ENCODE results near the gene FXYD4.

The FXYD4 gene

DNA sequence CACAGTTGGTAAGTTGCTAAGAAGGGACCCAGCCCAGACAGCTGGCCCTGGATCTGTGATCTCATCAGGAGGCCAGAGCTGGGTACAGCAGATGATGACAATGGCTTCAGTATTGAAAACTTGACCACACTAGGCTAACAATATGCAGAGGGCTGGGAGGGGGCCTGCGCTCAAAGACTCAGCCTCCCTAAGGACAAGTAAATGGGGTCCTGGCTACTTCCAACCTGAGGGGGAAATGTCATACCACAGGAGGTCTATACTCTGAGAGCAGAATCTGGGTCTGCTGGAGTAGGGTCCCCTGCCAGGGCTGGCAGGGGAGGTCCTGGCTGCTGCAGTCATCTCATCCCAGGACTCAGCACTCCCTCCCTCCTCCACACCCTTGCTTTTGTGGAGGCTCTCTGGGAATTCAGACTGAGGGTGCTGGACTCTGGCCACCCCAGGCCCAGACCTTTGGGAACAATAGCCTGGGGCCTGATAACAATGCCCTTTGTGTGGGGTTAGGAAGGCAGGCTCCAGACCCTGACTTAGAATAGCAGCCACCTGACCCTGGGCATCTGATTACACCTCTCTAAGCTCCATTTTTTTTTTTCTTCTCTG, 1.4 kb downstream of the FXYD4 start:
- Histone ChIP-seq H3K36me3 (ENCODE audit: control insufficient read depth, insufficient read depth, low read length) (no peaks in the 10 kb centered on the region), H3K4me3 (replicated peaks; ENCODE audit: low read depth, low read length) (no peak overlapping the region), H3K27me3 (replicated peaks; ENCODE audit: control insufficient read depth, insufficient read depth, low read length) (no peaks in the 10 kb centered on the region; the same call in 1 of the 2 replicates)
- DNase-seq (ENCODE audit: extremely low read depth, insufficient read length): no peak
- TF ChIP-seq, protein P1, sequence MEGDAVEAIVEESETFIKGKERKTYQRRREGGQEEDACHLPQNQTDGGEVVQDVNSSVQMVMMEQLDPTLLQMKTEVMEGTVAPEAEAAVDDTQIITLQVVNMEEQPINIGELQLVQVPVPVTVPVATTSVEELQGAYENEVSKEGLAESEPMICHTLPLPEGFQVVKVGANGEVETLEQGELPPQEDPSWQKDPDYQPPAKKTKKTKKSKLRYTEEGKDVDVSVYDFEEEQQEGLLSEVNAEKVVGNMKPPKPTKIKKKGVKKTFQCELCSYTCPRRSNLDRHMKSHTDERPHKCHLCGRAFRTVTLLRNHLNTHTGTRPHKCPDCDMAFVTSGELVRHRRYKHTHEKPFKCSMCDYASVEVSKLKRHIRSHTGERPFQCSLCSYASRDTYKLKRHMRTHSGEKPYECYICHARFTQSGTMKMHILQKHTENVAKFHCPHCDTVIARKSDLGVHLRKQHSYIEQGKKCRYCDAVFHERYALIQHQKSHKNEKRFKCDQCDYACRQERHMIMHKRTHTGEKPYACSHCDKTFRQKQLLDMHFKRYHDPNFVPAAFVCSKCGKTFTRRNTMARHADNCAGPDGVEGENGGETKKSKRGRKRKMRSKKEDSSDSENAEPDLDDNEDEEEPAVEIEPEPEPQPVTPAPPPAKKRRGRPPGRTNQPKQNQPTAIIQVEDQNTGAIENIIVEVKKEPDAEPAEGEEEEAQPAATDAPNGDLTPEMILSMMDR (IDR thresholded peaks at IDR 0.05; ENCODE audit: insufficient read depth, low read length, poor library complexity, severe bottlenecking): no peak

DNA sequence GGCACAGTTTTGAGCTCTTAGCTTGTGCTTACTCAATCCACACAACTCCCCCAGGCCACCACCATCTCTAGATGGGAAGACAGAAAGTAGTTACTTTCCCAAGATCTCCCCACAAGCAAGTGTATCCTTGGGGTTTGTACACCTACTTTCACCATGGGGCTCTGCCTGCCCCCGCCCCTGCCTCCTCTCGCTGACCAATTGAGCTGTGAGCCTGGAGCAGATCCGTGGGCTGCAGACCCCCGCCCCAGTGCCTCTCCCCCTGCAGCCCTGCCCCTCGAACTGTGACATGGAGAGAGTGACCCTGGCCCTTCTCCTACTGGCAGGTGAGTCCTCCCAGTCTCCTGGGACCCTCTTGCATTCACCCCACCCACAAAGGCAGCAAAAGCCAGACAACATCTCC, 2.0 kb downstream of the FXYD4 start:
- Histone ChIP-seq H3K4me3 (replicated peaks; ENCODE audit: low read depth, low read length) (no peak overlapping the region), H3K27me3 (replicated peaks; ENCODE audit: control insufficient read depth, insufficient read depth, low read length) (no peaks in the 10 kb centered on the region; the same call in 1 of the 2 replicates), H3K36me3 (ENCODE audit: control insufficient read depth, insufficient read depth, low read length) (no peaks in the 10 kb centered on the region)
- DNase-seq (ENCODE audit: extremely low read depth, insufficient read length): no peak
- TF ChIP-seq, protein P1 (IDR thresholded peaks at IDR 0.05; ENCODE audit: insufficient read depth, low read length, poor library complexity, severe bottlenecking): no peak

DNA sequence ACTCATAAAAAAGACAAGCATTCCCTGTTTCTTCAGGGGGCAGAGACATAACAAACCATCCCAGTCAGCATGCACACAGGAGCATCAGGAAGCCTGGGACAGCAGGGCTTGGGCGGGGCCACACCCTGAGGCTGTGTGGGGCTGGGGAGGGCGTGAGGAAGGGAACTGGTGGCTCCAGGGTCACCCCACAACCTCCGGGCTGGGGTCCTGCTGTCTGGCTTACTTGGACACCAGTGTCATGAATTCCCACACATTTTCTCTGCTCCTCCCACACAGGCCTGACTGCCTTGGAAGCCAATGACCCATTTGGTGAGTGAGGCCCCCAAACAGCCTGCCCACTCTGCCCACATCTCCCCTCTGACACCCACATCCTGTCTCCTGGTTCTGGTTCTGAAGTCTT, 2.8 kb downstream of the FXYD4 start:
- H3K36me3 ChIP-seq (ENCODE audit: control insufficient read depth, insufficient read depth, low read length): no peaks in the 10 kb centered on the region
- DNase-seq (ENCODE audit: extremely low read depth, insufficient read length): no peak
- TF ChIP-seq, protein P1 (IDR thresholded peaks at IDR 0.05; ENCODE audit: insufficient read depth, low read length, poor library complexity, severe bottlenecking): no peak
- no peak overlapping the region for H3K4me3 ChIP-seq (replicated peaks; ENCODE audit: low read depth, low read length)
- no peaks in the 10 kb centered on the region; the same call in 1 of the 2 replicates for H3K27me3 ChIP-seq (replicated peaks; ENCODE audit: control insufficient read depth, insufficient read depth, low read length)

DNA sequence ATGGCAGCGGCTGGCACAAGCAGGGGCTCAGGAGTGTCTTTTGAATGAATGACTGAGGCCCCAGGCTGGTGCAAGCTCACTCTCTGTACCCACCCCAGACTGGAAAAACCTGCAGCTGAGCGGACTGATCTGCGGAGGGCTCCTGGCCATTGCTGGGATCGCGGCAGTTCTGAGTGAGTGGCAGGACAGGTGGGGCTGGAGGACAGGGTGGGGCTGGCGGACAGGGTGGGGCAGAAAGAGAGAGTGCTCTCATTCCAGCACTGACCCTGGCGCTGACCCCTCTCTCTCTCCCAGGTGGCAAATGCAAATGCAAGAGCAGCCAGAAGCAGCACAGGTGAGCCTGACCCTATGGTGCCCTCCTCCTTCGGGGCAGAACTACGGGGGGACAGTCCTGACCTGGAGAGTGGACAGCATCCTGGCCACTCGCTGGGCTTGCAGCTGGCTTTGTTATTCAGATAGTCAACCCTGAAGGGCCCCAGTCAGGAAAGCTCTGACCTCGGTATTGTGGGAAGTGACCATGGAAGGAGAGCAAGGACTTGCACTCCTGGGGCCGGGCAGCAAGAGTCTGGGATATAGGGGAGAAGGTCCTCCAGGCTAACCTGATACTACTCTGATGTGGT, 4.1 kb downstream of the FXYD4 start:
- H3K36me3 ChIP-seq (ENCODE audit: control insufficient read depth, insufficient read depth, low read length): no peaks in the 10 kb centered on the region
- no peak for DNase-seq (ENCODE audit: extremely low read depth, insufficient read length)
- TF ChIP-seq, protein P1 (IDR thresholded peaks at IDR 0.05; ENCODE audit: insufficient read depth, low read length, poor library complexity, severe bottlenecking): no peak
- no peaks in the 10 kb centered on the region; the same call in 1 of the 2 replicates for H3K27me3 ChIP-seq (replicated peaks; ENCODE audit: control insufficient read depth, insufficient read depth, low read length)
- H3K4me3 ChIP-seq (replicated peaks; ENCODE audit: low read depth, low read length): no peak overlapping the region

DNA sequence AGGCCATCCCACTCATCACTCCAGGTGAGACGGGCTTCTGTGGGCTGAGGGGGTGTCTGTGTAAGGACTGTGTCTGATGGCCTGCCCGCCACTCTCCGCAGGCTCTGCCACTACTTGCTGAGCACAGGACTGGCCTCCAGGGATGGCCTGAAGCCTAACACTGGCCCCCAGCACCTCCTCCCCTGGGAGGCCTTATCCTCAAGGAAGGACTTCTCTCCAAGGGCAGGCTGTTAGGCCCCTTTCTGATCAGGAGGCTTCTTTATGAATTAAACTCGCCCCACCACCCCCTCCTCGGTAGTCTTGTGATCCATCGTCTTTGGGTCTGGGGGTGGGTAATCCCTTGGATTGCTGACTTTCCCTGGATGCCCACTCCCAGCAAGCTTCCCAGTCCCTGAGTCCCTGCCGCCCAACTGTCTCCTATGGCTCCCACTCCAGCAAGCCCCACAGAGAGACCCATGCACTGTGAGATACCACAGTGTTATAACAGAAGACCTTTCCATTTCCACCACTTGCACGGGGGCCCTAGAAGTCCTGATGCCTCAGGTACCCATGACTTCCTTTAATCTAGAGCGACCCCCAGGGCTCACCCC, 4.7 kb downstream of the FXYD4 start:
- Histone ChIP-seq H3K27me3 (replicated peaks; ENCODE audit: control insufficient read depth, insufficient read depth, low read length) (no peaks in the 10 kb centered on the region; the same call in 1 of the 2 replicates), H3K4me3 (replicated peaks; ENCODE audit: low read depth, low read length) (no peak overlapping the region), H3K36me3 (ENCODE audit: control insufficient read depth, insufficient read depth, low read length) (no peaks in the 10 kb centered on the region)
- no peak for DNase-seq (ENCODE audit: extremely low read depth, insufficient read length)
- TF ChIP-seq, protein P1 (IDR thresholded peaks at IDR 0.05; ENCODE audit: insufficient read depth, low read length, poor library complexity, severe bottlenecking): no peak

Data from GM06990 (cell line).